ENCODE measurements around the gene RRP8.

RRP8 gene

DNA sequence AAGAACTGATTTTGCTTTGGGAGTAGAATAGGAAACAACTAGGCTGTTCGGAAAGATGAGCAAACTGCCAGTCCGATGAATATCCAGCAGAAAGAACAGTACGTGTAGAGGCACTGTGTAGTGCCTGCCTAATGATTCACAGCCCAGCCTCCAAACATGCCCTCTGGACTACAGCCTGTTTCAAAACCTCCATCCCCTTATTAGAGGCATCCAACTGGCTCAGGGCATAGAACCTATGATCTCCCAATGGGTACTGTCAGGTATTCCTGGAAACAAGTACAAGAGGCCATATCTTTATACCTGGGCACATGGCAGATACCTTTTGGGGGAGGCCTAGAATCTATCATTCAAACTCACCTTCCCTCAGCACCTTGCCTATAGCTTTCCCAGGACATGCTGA, 4.9 kb downstream of the RRP8 start:
- DNase-seq: no peak

DNA sequence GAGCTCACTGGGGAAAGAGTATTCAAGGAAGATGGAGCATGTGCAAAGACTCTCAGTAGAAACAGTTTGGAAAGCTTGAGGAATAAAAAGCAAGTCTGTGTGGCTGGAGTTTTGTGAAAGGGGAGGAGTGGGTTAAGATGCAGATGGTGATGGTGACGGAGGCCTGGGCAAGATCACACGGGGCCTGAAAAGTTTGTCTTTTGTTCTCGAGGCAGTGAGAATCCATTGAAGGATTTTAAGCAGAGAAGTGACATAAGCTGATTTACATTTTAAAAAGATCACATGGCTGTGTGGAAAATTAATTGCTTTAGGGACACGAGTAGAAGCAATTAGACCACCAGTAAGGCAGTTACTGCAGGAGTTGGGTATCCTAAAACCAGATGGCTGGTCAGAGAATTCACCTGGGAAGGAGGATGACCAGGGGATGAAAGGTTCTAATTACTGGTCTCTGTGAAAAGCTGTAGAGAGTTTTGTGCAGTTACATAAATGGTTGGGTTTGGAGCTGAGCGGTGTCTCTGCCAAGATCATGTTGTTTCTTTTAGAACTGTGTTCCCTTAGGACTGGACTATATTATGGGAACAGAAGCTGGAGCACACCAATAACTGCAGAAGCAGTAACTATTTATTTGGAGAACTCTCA, 7.1 kb downstream of the RRP8 start:
- no peak for DNase-seq

GRCh38 chr11:6594142-6594768, 9.2 kb downstream of the RRP8 start:
- no peak for DNase-seq

DNA sequence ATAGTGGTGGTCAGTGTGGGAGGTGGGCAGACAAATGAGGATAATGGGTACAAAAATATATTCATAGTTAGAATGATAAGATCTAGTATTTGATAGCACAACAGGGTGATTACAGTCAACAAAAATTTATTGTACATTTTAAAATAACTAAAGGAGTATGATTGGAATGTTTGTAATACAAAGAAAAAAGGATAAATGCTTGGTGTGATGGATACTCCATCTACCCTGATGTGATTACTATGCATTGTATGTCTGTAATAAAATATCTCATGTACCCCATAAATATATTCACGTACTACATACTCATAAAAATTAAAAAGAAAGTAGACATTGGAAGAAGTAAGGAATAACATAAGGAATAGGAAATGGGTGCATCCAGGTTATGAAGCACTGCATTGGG, 15.4 kb downstream of the RRP8 start:
- DNase-seq: no peak

DNA sequence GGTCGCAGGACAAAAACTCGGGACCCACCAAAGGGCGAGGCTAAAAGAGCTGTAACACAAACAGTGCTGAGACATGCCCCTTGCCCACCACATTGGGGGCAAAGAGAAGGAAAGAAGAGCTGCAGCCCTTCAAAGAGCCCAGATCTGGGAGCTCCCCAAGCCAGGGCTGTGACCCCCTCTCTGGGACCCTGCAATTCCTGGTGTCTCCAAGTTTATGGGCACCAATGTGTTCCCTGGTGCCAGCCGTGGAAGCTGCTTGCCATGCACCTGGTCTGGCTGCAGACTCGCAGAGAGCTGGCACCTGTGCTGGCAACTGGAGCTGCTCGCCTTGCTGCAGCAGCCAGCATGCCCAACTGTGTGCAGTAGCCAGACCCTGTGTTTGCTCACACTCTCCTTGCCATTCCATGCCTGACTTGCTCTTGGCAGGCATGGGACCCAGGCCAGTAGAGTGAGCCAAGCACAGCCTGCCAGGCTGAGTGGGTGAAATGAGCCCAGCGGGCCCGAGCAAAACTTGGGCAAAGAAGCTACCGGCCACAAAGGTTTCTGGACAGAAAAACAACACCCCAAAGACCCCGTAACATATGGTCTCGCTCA, 16.0 kb downstream of the RRP8 start:
- DNase-seq: peak; percentile 3

DNA sequence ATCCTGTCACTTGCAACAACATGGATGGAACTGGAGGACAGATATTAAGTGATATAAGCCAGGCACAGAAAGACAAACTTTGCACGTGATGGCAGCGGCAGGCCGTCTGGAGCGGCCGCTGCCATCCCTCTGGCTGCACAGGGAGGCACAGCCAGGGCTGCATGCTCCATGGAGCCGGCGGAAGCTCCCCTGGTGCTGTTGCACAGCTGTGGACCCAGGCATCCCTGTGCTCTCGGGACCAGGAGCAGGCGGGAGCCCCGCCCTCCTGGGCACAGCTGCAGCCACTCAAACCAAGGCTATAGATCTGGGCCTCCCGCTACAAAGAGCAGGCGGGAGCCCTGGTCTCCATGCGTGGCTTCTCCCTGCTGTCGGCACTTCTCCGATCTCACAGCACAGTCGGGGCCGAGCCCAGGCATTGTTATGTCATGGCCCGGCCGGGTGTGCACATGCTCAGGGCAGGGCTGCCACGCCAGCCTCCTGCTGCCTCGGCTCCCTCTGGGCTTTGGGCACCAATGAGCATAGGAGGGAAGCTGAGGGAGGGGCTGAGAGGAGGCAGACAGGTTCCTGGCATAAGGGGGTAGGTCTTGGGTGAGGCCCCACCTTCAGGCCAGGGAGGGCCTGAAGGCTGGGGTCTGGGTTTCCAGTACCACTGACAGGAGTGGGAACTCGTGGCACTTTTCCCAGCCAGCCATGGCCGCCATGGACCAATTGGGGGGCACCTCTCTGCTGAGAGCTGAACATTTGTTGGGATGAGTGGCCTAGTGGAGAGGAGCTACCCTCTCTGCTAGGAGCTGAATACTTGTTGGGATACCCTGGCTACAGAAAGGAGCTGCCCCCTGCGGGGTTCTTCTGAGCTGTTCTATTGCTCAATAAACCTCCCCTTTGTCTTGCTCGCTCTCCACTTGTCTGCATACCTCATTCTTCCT, 16.7 kb downstream of the RRP8 start:
- peak; percentile 40 for DNase-seq

GRCh38 chr11:6584528-6584927, 18.9 kb downstream of the RRP8 start:
- DNase-seq: no peak

GRCh38 chr11:6583584-6583983, 19.8 kb downstream of the RRP8 start:
- no peak for DNase-seq

DNA sequence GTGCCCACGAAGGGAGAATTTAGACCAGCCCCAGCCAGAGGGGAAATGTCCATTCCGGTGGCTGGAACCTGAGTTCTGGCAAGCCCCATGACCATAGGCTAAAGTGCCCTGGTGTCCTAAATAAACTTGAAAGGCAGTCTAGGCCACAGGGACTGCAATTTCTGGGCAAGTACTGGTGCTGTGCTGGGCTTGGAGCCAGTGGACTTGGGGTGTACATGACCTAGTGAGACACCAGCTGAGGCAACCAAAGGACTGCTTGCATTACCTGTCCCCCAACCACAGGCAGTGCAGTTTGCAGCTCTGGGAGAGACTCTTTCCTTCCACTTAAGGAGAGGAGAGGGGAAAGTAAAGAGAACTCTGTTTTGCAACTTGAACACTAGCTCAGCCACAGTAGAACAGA, 23.7 kb downstream of the RRP8 start:
- DNase-seq: no peak

- DNase-seq: no peak
Observed at GRCh38 chr11:6578134-6578533, 25.3 kb downstream of the RRP8 start.

DNA sequence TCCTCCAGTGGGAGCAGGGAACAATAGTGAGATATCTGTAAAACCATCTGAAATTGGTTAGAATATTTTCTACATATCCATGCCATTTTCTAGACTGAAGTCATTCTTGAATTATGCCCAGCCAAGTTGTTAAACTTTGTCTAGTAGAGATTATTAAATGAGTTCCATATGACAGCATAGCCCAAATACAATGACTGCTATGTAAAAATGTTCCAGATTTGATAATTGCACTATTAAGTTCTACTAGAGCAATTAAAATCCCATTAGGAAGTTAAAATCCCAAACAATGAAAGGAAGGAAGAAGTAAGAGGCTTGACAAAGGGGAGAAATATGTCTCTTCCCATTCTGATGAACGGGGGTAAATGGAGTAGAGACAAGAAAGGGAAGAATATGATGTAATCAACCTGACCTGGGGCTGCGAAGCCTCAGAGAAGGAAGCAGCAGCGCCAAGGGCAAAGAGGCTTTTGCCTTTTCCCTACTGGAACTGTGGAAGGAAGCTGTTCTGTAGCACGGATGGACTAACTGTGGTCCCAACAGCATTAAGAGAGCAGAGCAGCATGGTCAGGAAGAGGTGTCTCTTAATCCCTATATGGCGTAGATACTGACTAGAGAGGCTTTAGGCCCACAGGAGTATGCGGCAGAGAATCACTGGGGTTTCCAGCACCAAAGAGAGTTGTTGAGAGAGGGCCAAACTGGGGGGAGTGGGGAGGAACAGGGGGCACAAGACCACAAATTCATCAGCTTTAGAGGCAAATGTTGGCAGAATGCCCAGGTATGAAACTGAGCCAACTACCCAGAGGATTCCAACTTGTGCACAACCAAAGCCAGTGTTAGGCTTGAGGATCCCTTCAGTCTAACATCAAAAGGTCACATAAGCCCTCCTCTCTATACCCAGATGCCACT, 26.7 kb downstream of the RRP8 start:
- DNase-seq: no peak

DNA sequence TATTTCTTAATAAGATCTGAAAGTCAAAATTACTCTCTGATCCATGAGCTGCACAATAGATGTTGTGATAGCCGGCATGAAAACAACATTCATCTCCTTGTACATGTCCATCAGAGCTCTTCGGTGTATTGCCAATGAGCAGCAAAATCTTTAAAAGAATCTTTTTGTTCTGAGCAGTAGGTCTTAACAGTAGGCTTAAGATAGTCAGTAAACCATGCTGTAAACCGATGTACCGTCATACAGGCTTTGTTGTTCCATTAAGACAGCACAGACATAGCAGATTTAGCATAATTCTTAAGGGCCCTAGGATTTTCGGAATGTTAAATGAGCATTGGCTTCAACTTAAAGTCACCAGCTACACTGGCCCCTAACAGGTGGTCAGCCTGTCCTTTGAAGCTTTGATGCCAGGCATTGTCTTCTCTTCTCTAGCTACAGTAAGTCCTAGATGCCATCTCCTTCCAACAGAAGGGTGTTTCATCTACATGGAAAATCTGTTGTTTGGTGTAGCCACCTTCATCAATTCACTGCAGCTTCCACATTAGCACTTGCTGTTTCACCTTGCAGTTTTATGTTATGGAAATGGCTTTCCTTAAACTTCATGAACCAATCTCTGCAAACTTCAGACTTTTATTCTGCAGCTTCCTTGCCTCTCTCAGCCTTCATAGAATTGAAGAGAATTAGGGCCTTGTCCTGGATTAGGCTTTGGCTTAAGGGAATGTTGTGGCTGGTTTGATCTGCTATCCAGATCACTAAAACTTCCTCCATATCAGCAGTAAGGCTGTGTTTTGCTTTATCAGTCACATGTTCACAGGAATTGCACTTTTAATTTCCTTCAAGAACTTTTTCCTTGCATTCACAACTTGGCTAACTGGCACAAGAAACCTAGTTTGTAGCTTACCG, 28.4 kb downstream of the RRP8 start:
- DNase-seq: no peak

GRCh38 chr11:6572215-6572614, 31.2 kb downstream of the RRP8 start:
- no peak for DNase-seq

DNA sequence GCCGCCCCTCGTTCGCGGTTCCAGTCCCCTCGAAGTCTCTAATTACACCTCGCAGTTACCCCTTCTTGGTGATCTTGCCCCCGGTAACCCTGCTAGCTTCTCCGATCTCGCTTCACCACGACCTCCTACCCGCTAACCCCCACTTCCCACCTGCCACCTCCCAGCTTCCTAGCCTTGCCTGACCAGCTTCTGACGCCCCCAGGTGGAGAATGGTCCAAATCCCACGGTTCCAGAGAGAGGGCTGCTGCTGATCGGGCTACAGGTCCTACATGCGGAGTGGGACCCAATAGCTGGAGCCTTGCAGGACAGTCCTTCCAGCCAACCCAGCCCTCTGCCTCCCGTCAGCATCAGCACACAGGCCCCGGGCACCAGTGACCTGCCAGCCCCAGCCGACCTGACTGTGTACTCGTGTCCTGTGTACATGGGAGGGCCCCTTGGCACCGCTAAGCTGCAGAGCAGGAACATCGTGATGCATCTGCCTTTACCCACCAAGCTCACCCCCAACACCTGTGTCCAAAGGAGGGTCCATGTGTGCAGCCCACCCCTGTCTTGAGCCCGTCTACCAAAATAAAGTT, 31.9 kb downstream of the RRP8 start:
- DNase-seq: no peak

GRCh38 chr11:6570691-6571427, 32.6 kb downstream of the RRP8 start:
- DNase-seq: no peak

GRCh38 chr11:6569706-6570105, 33.7 kb downstream of the RRP8 start:
- DNase-seq: no peak

DNA sequence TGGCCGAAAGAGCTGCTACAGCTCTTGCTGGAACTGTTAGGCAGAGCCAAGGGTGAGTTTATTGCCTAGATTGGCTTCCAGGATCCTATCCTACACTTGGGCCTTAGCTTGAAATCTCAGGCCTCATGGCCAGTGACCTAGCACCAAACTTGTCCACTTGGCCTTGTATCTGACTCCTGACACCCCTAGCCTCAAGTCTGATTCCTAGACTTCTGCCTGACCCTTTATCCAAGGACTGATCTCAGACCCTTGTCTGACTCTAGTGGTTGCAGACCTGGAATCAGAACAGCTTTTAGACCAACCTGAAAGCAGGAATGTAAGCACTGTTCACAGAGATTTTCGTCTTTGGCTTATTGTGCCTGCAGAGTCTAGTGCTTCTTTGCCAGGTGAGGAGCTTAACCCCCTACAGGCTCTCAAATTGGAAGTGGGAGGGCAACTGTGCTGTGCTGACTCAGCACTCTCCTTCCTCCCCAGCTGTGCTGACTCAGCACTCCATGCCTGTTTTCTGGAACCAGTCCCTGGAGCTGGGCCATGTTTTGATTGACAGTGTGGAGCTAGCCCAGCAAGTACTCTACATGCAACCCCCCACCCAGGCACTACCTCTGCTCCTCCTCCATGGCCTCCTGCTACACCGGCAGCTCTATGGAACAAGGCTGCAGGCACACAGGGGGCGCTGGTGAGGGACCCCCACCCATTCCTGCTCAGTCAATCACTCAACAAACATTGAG, 35.1 kb downstream of the RRP8 start:
- no peak for DNase-seq

- DNase-seq: no peak
Observed at GRCh38 chr11:6567371-6567745, 36.1 kb downstream of the RRP8 start.

- no peak for DNase-seq
Observed at GRCh38 chr11:6566704-6567370, 36.6 kb downstream of the RRP8 start.
